Ishikawa (cell line): ENCODE results near the gene USP20.

Experiments used
- CREB1 ChIP-seq: IDR thresholded peaks from 2 replicates; pipeline ENCODE4 v1.6.1; 2012; ENCODE audit warnings: low read depth
- EP300 ChIP-seq: IDR thresholded peaks from 2 replicates; pipeline ENCODE4 v1.6.1; 2012; ENCODE audit warnings: borderline replicate concordance
- RAD21 ChIP-seq: IDR thresholded peaks from 2 replicates; pipeline ENCODE4 v1.6.1; 2012; ENCODE audit warnings: low read depth

GRCh38 chr9:129918296-129918950 is 83.2 kb downstream of the USP20 start:
- TF ChIP-seq RAD21, result no peak
- no peak for TF ChIP-seq EP300
- TF ChIP-seq CREB1, result no peak
